Heart left ventricle (tissue), 16 donors: ENCODE measurements around the gene GJD4. TPM values are rescaled to one million over a fixed set of nuclear protein-coding genes. Genes with fewer than 3 reads are reported as not detected.

Experiments used
- ATAC-seq, 4 donors: fragments of 200-7000 bp; cut with Tn5 transposase; one replicate each; pipeline ENCODE4 v1.9.1; 2020 to 2022; ENCODE audit warnings: moderate library complexity in 4 of 4, mild to moderate bottlenecking in 3 of 4, moderate number of reproducible peaks in 1 of 4
- DNase-seq, 5 donors: peaks; one replicate each; pipeline ENCODE4 v3.0.0-alpha.2; 2020
- H3K27ac ChIP-seq, 12 donors: fragments of 200-600 bp; sonication (generic) in 4 of 12; one replicate each; pipeline versions ENCODE4 v1.5.0 to v1.8.0; 2016 to 2022; ENCODE audit warnings: mild to moderate bottlenecking in 2 of 12
- H3K27me3 ChIP-seq, 9 donors: fragments of 200-600 bp; sonication (generic) in 2 of 9; one replicate each; pipeline versions ENCODE4 v1.5.1 to v1.8.0; 2016 to 2022; ENCODE audit warnings: mild to moderate bottlenecking in 3 of 9
- H3K36me3 ChIP-seq, 9 donors: fragments of 200-600 bp; sonication (generic) in 2 of 9; one replicate each; pipeline versions ENCODE4 v1.5.0 to v1.8.0; 2018 to 2022; ENCODE audit warnings: mild to moderate bottlenecking in 2 of 9
- H3K4me1 ChIP-seq, 12 donors: fragments of 200-600 bp; sonication (generic) in 4 of 12; one replicate each; pipeline versions ENCODE4 v1.5.0 to v1.8.0; 2016 to 2022; ENCODE audit warnings: mild to moderate bottlenecking in 3 of 12
- H3K4me3 ChIP-seq, 12 donors: fragments of 200-600 bp; sonication (generic) in 4 of 12; one replicate each; pipeline versions ENCODE4 v1.5.0 to v1.8.0; 2017 to 2022; ENCODE audit warnings: mild to moderate bottlenecking in 9 of 12, moderate library complexity in 4 of 12
- H3K9me3 ChIP-seq, 12 donors: fragments of 200-600 bp; sonication (generic) in 4 of 12; one replicate each; pipeline versions ENCODE4 v1.5.0 to v1.8.0; 2016 to 2022; ENCODE audit warnings: mild to moderate bottlenecking in 1 of 12
- POLR2A ChIP-seq, 2 donors: fragments of 450-650 bp; IDR thresholded peaks; one replicate each; pipeline ENCODE4 v1.6.1; 2017; ENCODE audit warnings: antibody characterized with exemption in 2 of 2, mild to moderate bottlenecking in 2 of 2, moderate library complexity in 2 of 2
- WGBS, 4 donors: extraction: QIAGEN DNeasy Blood & Tissue Kit in 2 of 4; methylation state at CpG; one replicate each; pipeline versions ENCODE4 v1.1.5 to v1.1.7; 2013 to 2018; 5-methylcytosine and 5-hydroxymethylcytosine counted together
- intact Hi-C, 10 donors: fragments of 100-400 bp; cut with DNase I; formaldehyde crosslinking; loops; one replicate each; pipeline versions ENCODE4 v1.11.1 to v1.14.2; 2022
- polyA plus RNA-seq, 2 donors: library from polyadenylated mRNA; stranded (reverse); fragments of 200-250 nt; gene quantifications; one replicate each; pipeline ENCODE4 v1.2.3, GENCODE V29; 2013
- total RNA-seq, 9 donors: library from RNA; depleted of rRNA in 2 of 9; stranded (reverse); fragments of >200 nt in 2 of 9; fragmentation: NEBNext Ultra II Directional in 3 of 9; extraction: Animal tissue kit (Norgen Biotek cat#: 25700) in 3 of 9; gene quantifications; one replicate each; pipeline versions ENCODE4 v1.1.0 to v1.2.4, GENCODE V29; 2016 to 2023
- TF ChIP-seq, protein P1 (sequence below), 12 donors: fragments of 200-600 bp; sonication (generic) in 4 of 12; IDR thresholded peaks; one replicate each; pipeline versions ENCODE4 v1.5.0 to v1.8.0; 2018 to 2022; ENCODE audit warnings: antibody characterized with exemption in 12 of 12, mild to moderate bottlenecking in 5 of 12
- donor health status: ischemic (EF 13 %, LVEDD 7.1; RV severe dilation, severe dysfunction).
- donor health status: healthy with polysubstance abuse.
- donor health status: DM: no; HTN: yes; CAD: no.
- donor health status: DM: no; HTN: no; CAD: no.
- donor health status: ischemic (EF 25% LVEDD 6.9; RV normal size, moderate dysfunction).
- donor health status: ischemic (EF 25% LVEDD 5.7; RV mildly dilated, moderate dysfunction).
- donor health status: healthy.
- donor health status: DM: yes; HTN: yes; CAD: no.
- donor health status: ischemic (EF 35%, LVEDD 5.7; RV mildly dilated, moderate dysfunction).
- donor health status: nonischemic (EF 11% LVEDD 7.7; RV severe dilation, severe dysfunction).
- donor health status: DM: yes; HTN: yes; CAD: no.
- donor health status: PGD.
- donor health status: ischemic (EF 29% LVEDD 5.4; RV normal size, mild dysfunction).
- donor health status: nonischemic (EF 23%, LVEDD 6.1; RV moderate dilation, normal function).

GJD4 gene
- total and polyA plus RNA-seq, 11 donors: not detected

DNA sequence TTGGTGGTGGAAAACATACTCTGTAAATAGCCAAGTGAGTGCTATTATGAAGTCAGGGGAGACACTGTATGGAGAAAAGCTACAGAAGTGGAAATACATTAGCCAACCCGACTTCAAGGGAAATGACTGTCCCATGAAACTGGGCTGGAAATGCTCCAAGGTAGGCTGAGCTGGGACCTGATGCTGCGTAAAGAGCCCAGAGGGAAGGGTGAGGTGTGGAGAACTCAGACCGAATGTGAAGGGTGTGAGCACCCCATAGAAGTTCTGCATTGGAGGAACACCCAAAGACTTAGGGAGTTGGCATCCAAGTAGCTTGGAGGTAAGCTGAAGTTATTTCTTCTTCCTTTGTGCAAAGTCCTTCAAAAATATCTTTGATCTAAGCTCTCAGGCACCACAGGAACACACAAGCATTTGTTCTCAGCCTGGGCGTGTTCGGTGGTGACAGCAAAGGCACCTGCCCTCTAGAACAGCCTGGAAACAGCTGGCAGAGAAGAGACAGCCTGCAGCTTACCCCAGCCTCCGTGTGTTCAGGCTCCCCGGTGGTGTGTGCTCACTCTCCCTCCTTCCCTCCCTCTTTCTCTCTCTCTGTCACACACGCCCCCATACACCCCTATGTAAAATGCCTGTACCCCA, 19.1 kb upstream of the GJD4 start:
- intact Hi-C loops: no loop called here
- H3K27ac ChIP-seq: no peak overlapping the region
- no peak for ATAC-seq
- no peaks in the 10 kb centered on the region for H3K36me3 ChIP-seq
- H3K4me1 ChIP-seq: no peaks in the 10 kb centered on the region
- DNase-seq: no peak
- peaks cover 0 to 5% (median 0%) of the 10 kb centered on the region in 9 donors for H3K27me3 ChIP-seq
- H3K4me3 ChIP-seq: no peak overlapping the region
- peaks cover 0 to 5% (median 0%) of the 10 kb centered on the region in 12 donors for H3K9me3 ChIP-seq
- WGBS, 4 donors: 63 to 70% (median 66%) methylated on average over 8 of the region's 8 CpGs
- TF ChIP-seq POLR2A (IDR thresholded peaks at IDR 0.05): no peak
- TF ChIP-seq, protein P1, sequence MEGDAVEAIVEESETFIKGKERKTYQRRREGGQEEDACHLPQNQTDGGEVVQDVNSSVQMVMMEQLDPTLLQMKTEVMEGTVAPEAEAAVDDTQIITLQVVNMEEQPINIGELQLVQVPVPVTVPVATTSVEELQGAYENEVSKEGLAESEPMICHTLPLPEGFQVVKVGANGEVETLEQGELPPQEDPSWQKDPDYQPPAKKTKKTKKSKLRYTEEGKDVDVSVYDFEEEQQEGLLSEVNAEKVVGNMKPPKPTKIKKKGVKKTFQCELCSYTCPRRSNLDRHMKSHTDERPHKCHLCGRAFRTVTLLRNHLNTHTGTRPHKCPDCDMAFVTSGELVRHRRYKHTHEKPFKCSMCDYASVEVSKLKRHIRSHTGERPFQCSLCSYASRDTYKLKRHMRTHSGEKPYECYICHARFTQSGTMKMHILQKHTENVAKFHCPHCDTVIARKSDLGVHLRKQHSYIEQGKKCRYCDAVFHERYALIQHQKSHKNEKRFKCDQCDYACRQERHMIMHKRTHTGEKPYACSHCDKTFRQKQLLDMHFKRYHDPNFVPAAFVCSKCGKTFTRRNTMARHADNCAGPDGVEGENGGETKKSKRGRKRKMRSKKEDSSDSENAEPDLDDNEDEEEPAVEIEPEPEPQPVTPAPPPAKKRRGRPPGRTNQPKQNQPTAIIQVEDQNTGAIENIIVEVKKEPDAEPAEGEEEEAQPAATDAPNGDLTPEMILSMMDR (IDR thresholded peaks at IDR 0.05): no peak

DNA sequence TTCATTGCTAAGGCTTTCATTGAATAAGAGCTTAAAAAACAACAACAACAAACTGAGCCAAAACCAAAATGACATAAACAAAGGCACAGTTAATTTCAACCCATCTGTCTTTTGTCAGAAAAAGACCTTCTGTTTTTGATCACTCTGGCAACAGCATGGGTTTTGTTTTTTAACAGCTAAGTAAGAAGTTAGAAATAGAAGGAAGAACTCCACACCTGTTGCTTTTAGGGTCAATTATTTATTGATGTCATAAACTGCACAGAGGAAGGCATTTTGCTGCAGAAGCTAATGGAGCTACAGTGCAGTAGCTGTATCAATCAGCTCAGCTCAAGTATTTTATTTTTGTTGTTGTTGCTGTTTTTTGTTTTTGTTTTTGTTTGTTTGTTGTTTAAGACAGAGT, 16.3 kb upstream of the GJD4 start:
- Histone ChIP-seq H3K27ac (no peak overlapping the region), H3K27me3 (peaks cover 0 to 5% (median 0%) of the 10 kb centered on the region in 9 donors), H3K4me1 (no peaks in the 10 kb centered on the region), H3K9me3 (peaks cover 0 to 5% (median 0%) of the 10 kb centered on the region in 12 donors), H3K36me3 (no peaks in the 10 kb centered on the region), H3K4me3 (no peak overlapping the region)
- intact Hi-C loops: no loop called here
- TF ChIP-seq, protein P1 (IDR thresholded peaks at IDR 0.05): no peak
- TF ChIP-seq POLR2A (IDR thresholded peaks at IDR 0.05): no peak
- ATAC-seq (no peak), DNase-seq (no peak)

DNA sequence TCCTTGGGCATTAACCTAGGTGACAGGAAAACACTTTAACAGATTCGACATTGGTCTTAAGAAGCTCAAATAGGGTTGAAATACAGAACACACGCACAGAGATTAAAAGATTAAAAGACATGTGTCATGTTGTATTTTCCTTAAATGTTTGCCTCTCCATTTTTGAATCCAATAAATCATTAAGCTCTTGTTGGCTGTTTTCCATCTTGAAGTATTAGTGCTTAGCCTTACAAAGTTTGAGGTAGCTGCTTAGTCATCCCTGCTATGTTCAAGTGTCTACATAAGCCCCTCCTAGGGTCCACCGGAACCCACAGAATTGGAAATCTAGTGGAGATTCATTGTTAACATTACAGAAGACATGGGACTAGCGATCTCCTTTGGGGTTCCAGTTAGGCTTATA, 12.7 kb upstream of the GJD4 start:
- H3K4me1 ChIP-seq: no peaks in the 10 kb centered on the region
- H3K4me3 ChIP-seq: no peak overlapping the region
- no peaks in the 10 kb centered on the region for H3K36me3 ChIP-seq
- TF ChIP-seq, protein P1 (IDR thresholded peaks at IDR 0.05): no peak
- no peak for TF ChIP-seq POLR2A (IDR thresholded peaks at IDR 0.05)
- 94 to 99% (median 95%) methylated on average over 4 of the region's 4 CpGs for WGBS, 4 donors
- ATAC-seq: no peak
- intact Hi-C loops: loop anchor here in 4 of 10 donors (10.0 kb wide), 2 partner anchors 348 to 478 kb away; no protein-coding TSS in a partner anchor
- DNase-seq: no peak
- peaks cover 0 to 5% (median 0%) of the 10 kb centered on the region in 9 donors for H3K27me3 ChIP-seq
- no peak overlapping the region for H3K27ac ChIP-seq
- H3K9me3 ChIP-seq: peaks cover 0 to 5% (median 0%) of the 10 kb centered on the region in 12 donors

DNA sequence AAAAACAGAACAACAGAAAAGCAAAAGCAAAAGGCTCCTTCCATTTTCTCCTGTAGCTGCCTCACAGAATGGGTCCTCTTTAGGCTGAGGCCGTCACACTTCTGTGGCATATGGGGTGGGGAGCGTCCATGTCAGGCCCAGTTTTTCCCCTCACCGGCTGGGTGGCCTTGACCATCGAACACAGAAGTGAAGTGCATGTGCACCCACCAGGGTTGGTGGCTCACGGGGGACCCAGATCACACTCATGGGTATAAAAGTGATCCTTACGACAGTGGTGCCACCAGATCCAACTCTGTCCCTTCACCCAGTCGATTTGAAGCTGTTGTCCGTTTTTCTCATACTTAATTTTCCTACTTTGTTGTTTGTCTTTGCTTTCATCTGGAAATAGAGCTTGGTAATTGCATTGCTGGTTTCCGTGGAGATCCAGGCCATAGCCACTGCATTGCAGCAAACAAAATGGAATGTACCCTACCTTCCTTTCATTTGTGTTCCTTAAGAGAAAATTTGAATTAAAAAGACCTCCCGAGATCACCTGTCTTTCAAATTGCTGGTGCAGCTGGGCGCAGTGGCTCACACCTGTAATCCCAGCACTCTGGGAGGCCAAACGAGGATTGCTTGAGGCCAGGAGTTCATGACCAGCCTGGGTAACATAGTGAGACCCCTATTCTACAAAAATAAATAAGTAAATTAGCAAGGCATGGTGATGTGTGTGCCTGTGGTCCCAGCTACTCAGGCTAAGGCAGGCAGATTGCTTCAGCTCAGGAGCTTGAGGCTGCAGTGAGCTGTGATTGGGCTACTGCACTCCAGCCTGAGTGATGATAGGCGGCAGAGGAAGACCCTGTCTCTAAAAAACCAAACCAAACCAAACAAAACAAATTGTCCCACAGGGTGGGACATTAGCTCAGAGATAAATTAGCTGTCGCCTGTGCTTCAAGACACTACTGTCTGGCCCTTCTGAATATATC, 10.7 kb upstream of the GJD4 start:
- peaks cover 0 to 5% (median 0%) of the 10 kb centered on the region in 12 donors for H3K9me3 ChIP-seq
- peaks cover 0 to 5% (median 0%) of the 10 kb centered on the region in 9 donors for H3K27me3 ChIP-seq
- H3K4me1 ChIP-seq: no peaks in the 10 kb centered on the region
- intact Hi-C loops: loop anchor here in 7 of 10 donors (5.0 to 10.0 kb wide), 4 partner anchors 350 to 480 kb away; no protein-coding TSS in a partner anchor
- no peak overlapping the region for H3K27ac ChIP-seq
- TF ChIP-seq, protein P1 (IDR thresholded peaks at IDR 0.05): no peak
- TF ChIP-seq POLR2A (IDR thresholded peaks at IDR 0.05): no peak
- DNase-seq (no peak), ATAC-seq (no peak)
- 74 to 77% (median 75%) methylated on average over 14 of the region's 14 CpGs for WGBS, 4 donors
- H3K36me3 ChIP-seq: no peaks in the 10 kb centered on the region
- no peak overlapping the region for H3K4me3 ChIP-seq
